ENCODE measurements around the gene GPR149.

GPR149 gene

GRCh38 chr3:154422694-154423093 is 7.3 kb downstream of the GPR149 start:
- no peak for TF ChIP-seq CTCF (IDR thresholded peaks at IDR 0.05)
- Histone ChIP-seq H3K4me1 (no peaks in the 10 kb centered on the region), H3K36me3 (ENCODE audit: control insufficient read depth, insufficient read depth, low read length) (no peaks in the 10 kb centered on the region), H3K4me2 (ENCODE audit: low read length) (no peak overlapping the region), H3K4me3 (ENCODE audit: low read depth, low read length) (no peak overlapping the region), H3K9ac (no peak overlapping the region), H3K79me2 (no peaks in the 10 kb centered on the region), H3K27me3 (ENCODE audit: control insufficient read depth, insufficient read depth, low read length) (no peaks in the 10 kb centered on the region), H3K27ac (no peak overlapping the region), H2AFZ (no peak overlapping the region), H3K9me3 (ENCODE audit: control insufficient read depth, low read length) (no peaks in the 10 kb centered on the region)

- Histone ChIP-seq H3K4me2 (ENCODE audit: low read length) (no peak overlapping the region), H3K4me3 (ENCODE audit: low read depth, low read length) (no peak overlapping the region), H3K4me1 (no peaks in the 10 kb centered on the region), H3K79me2 (no peaks in the 10 kb centered on the region), H3K27me3 (ENCODE audit: control insufficient read depth, insufficient read depth, low read length) (no peaks in the 10 kb centered on the region), H3K9me3 (ENCODE audit: control insufficient read depth, low read length) (no peaks in the 10 kb centered on the region), H3K27ac (no peak overlapping the region), H3K36me3 (ENCODE audit: control insufficient read depth, insufficient read depth, low read length) (no peaks in the 10 kb centered on the region), H2AFZ (no peak overlapping the region), H3K9ac (no peak overlapping the region)
- no peak for TF ChIP-seq CTCF (IDR thresholded peaks at IDR 0.05)
Observed at GRCh38 chr3:154421083-154421482, 8.9 kb downstream of the GPR149 start.

GRCh38 chr3:154398084-154398967 is 31.7 kb downstream of the GPR149 start:
- H3K4me3 ChIP-seq (ENCODE audit: low read depth, low read length) = no peak overlapping the region
- no peak overlapping the region for H3K27ac ChIP-seq
- H3K79me2 ChIP-seq = no peaks in the 10 kb centered on the region
- H3K4me1 ChIP-seq = no peaks in the 10 kb centered on the region
- H3K4me2 ChIP-seq (ENCODE audit: low read length) = no peak overlapping the region
- no peak overlapping the region for H2AFZ ChIP-seq
- no peaks in the 10 kb centered on the region for H3K9me3 ChIP-seq (ENCODE audit: control insufficient read depth, low read length)
- no peak overlapping the region for H3K9ac ChIP-seq
- no peaks in the 10 kb centered on the region for H3K27me3 ChIP-seq (ENCODE audit: control insufficient read depth, insufficient read depth, low read length)
- no peaks in the 10 kb centered on the region for H3K36me3 ChIP-seq (ENCODE audit: control insufficient read depth, insufficient read depth, low read length)
- no peak for TF ChIP-seq CTCF (IDR thresholded peaks at IDR 0.05)

- Histone ChIP-seq H3K9me3 (ENCODE audit: control insufficient read depth, low read length) (no peaks in the 10 kb centered on the region), H3K27ac (no peak overlapping the region), H3K4me1 (no peaks in the 10 kb centered on the region), H2AFZ (no peak overlapping the region), H3K27me3 (ENCODE audit: control insufficient read depth, insufficient read depth, low read length) (no peaks in the 10 kb centered on the region), H3K36me3 (ENCODE audit: control insufficient read depth, insufficient read depth, low read length) (no peaks in the 10 kb centered on the region), H3K4me3 (ENCODE audit: low read depth, low read length) (no peak overlapping the region), H3K9ac (no peak overlapping the region), H3K4me2 (ENCODE audit: low read length) (no peak overlapping the region), H3K79me2 (no peaks in the 10 kb centered on the region)
- no peak for TF ChIP-seq CTCF (IDR thresholded peaks at IDR 0.05)
Observed at GRCh38 chr3:154389861-154390260, 40.1 kb downstream of the GPR149 start.

- H2AFZ ChIP-seq = no peak overlapping the region
- no peaks in the 10 kb centered on the region for H3K27me3 ChIP-seq (ENCODE audit: control insufficient read depth, insufficient read depth, low read length)
- no peaks in the 10 kb centered on the region for H3K9me3 ChIP-seq (ENCODE audit: control insufficient read depth, low read length)
- no peak overlapping the region for H3K4me3 ChIP-seq (ENCODE audit: low read depth, low read length)
- no peak for TF ChIP-seq CTCF (IDR thresholded peaks at IDR 0.05)
- H3K4me1 ChIP-seq = no peaks in the 10 kb centered on the region
- no peaks in the 10 kb centered on the region for H3K79me2 ChIP-seq
- no peak overlapping the region for H3K9ac ChIP-seq
- H3K27ac ChIP-seq = no peak overlapping the region
- no peaks in the 10 kb centered on the region for H3K36me3 ChIP-seq (ENCODE audit: control insufficient read depth, insufficient read depth, low read length)
- no peak overlapping the region for H3K4me2 ChIP-seq (ENCODE audit: low read length)
Observed at GRCh38 chr3:154384479-154384878, 45.5 kb downstream of the GPR149 start.
